ENCODE measurements around the gene CPEB3.

DNA sequence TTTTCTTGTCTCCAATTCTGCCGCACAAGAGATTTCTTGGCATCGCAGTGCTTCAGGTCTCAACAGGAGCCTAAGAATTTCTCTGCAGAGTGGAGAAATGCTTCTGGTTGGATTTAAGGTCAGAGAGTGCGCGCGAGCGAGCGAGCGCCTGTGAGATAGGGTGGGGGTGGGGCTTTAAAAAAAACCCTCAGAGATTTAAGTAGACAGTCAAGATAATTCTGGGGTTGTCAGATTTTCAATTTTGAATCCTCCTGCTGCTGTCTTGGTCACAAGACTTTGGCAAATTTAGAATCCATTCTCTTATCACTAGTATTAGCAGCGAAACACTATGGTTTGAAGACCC lies 49.7 kb downstream of the CPEB3 start:
- TF ChIP-seq, protein P1, sequence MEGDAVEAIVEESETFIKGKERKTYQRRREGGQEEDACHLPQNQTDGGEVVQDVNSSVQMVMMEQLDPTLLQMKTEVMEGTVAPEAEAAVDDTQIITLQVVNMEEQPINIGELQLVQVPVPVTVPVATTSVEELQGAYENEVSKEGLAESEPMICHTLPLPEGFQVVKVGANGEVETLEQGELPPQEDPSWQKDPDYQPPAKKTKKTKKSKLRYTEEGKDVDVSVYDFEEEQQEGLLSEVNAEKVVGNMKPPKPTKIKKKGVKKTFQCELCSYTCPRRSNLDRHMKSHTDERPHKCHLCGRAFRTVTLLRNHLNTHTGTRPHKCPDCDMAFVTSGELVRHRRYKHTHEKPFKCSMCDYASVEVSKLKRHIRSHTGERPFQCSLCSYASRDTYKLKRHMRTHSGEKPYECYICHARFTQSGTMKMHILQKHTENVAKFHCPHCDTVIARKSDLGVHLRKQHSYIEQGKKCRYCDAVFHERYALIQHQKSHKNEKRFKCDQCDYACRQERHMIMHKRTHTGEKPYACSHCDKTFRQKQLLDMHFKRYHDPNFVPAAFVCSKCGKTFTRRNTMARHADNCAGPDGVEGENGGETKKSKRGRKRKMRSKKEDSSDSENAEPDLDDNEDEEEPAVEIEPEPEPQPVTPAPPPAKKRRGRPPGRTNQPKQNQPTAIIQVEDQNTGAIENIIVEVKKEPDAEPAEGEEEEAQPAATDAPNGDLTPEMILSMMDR (IDR thresholded peaks at IDR 0.05) = no peak
- TF ChIP-seq POLR2A (IDR thresholded peaks at IDR 0.05) = no peak
- TF ChIP-seq POLR2AphosphoS5 (IDR thresholded peaks at IDR 0.05) = no peak

Measured in prostate gland (tissue), 2 donors.